ENCODE data around the gene ARHGEF40.

The ARHGEF40 gene

GRCh38 chr14:21055432-21056117 is 14.5 kb upstream of the ARHGEF40 start:
- DNase-seq (ENCODE audit: extremely low read depth, low read depth), result no peak

GRCh38 chr14:21056520-21057163 is 13.5 kb upstream of the ARHGEF40 start:
- TF ChIP-seq CTCF (IDR thresholded peaks at IDR 0.05; ENCODE audit: low read depth, low read length), result no peak
- DNase-seq (ENCODE audit: extremely low read depth, low read depth), result no peak

More at GRCh38 chr14:21055432-21056117, 14.5 kb upstream of the ARHGEF40 start:
- TF ChIP-seq CTCF (IDR thresholded peaks at IDR 0.05; ENCODE audit: low read depth, low read length), result no peak

GRCh38 chr14:21057803-21058675 is 12.1 kb upstream of the ARHGEF40 start, which contains the start of gene RNASE8:
RNASE8 (plus strand) TSS chr14:21057822; CDS start chr14:21057893, 71 bp downstream.
- no peak for DNase-seq (ENCODE audit: extremely low read depth, low read depth)
- TF ChIP-seq CTCF (IDR thresholded peaks at IDR 0.05; ENCODE audit: low read depth, low read length), result peak; percentile 8

GRCh38 chr14:21058903-21059302 is 11.2 kb upstream of the ARHGEF40 start:
- TF ChIP-seq CTCF (IDR thresholded peaks at IDR 0.05; ENCODE audit: low read depth, low read length), result no peak
- no peak for DNase-seq (ENCODE audit: extremely low read depth, low read depth)

GRCh38 chr14:21059842-21060613 is 10.1 kb upstream of the ARHGEF40 start:
- no peak for TF ChIP-seq CTCF (IDR thresholded peaks at IDR 0.05; ENCODE audit: low read depth, low read length)
- DNase-seq (ENCODE audit: extremely low read depth, low read depth), result no peak

- DNase-seq (ENCODE audit: extremely low read depth, low read depth), result no peak
- TF ChIP-seq CTCF (IDR thresholded peaks at IDR 0.05; ENCODE audit: low read depth, low read length), result no peak
These were observed 9.3 kb upstream of the ARHGEF40 start for GRCh38 chr14:21060614-21061346.
